DMS 273 (cell line): ENCODE measurements around the gene CDK14.

Source experiments
- DNase-seq: peaks from one replicate; lab custom pipeline; 2025; ENCODE audit not compliant: unreplicated experiment; lab: John Stamatoyannopoulos, UW

Gene CDK14

DNA sequence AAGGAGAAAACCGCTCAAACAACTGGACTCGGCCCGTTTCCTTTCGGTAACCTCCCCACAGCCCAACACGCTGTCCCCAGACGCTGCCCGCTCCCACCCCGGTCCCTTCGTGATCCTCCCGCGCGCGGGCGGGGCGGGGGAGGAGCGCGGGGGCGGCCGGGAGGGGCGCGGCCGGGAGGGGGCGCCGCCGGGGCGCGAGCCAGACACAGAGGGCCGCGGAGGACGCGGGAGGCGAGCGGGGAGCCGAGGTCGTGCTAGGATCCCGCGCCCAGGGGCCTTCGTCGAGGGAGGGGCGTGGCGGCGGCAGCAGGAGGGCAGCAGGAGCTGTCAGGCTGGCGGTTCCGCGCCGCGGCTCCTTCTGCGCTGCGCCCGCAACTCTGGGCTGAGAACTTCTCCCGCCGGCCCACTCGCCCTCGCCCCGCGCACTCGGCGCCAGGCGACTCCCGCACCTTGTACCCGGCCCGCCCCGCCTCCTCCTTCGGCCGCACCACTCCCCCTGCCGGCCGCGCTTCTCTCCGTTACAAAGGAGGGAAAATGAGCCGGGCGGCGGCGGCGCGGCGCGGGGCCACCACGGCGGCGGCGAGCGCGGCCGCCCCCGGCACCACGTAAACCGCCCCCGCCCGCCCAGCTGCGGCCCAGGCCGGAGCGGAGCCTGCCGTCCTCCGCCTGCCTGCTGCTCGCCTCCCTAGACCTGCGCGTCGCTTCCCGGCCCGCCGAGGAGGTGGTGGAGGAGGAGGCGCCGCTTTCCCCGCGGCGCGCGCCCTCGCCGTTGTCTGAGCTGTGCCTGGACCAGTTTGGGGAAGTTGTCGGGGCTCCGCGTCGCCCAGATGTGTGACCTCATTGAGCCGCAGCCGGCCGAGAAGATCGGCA, at the start of gene CDK14:
TSS of gene CDK14 (plus strand) at position 521 of the 870 bp plus-strand sequence. CDS start at position 828, 307 bp downstream.
- peak; percentile 93 for DNase-seq

DNA sequence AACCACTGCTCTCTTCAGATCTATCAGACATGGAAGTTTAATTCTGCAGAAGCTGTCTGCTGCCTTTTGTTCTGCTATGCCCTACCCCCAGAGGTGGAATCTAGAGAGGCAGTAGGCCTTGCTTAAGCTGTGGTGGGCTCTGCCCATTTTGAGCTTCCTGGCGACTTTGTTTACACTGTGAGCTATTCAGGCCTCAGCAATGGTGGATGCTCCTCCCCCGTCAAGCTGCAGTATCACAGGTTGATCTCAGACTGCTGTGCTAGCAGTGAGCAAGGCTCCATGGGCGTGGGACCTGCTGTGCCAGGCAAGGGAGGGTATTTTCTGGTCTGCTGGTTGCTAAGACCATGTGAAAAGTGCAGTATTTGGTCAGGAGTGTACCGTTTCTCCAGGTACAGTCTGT, 45.1 kb upstream of the CDK14 start:
- DNase-seq: no peak

DNA sequence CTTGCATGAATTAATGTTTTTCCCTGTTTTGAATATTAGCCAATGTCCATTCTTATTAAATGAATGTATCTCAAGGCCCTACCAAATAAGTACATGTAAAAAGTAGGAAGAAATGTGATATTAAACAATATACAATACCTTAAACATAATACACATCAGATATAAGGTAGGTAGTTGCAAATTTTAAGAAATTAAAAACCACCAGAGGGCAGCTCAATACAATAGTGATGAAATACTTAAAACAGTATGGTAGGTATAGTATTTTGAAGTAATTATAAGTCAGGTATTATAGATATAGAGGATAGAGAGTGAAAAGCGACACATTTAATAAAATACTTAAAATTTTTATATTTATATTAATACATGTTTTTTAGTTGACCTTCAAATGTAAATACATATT, 43.6 kb upstream of the CDK14 start:
- peak; percentile 23 for DNase-seq

DNA sequence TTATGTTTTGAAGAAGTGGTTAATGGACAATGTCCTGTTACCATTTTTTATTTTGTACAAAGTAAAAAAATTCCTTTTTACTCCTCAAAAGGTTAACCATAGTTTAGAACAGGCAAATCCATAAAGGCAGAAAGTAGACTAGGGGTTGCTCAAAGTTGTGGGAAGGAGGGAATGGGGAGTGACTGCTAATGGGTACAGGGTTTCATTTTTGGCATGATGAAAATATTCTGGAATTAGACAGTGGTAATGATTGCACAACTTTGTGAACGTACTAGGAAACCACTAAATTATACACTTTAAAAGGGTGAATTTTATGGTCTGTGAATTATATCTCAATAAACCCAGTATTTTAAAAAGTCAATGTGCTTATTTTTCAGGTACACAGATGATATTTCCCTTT, 35.4 kb upstream of the CDK14 start:
- DNase-seq: no peak

GRCh38 chr7:90563286-90563685, 32.8 kb upstream of the CDK14 start:
- no peak for DNase-seq

DNA sequence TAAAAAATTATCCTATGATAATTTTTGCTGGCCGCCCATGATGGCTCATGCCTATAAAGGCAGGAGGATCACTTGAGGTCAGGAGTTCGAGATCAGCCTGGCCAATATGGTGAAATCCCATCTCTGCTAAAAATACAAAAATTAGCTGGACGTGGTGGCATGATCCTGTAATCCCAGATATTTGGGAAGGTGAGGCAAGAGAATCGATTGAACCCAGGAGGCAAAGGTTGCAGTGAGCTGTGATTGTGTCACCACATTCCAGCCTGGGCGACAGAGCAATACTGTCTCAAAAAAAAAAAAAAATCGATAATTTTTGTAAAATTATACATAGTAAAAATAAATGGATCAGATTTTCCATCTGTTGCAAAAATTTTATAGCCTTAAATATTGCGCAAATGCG, 31.7 kb upstream of the CDK14 start:
- DNase-seq: no peak

DNA sequence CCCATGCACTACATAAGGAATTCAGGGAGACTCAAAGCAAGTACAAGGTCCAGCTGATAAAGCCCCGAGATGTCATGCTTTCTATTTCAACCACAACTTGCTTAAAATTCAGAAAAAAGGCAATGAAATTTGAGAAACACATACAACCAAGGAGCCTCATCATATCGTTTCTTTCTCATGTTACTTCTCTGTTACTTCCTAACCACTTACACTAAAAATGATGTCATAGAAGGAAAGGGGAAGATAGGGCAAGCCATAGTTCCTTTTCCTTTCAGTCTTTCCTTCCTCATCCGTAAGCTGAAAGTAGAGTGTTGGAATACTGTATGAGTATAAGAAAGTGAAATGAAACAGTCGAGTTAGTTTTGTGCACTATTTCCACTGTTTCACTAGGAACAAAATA, 27.9 kb upstream of the CDK14 start:
- DNase-seq: no peak

- no peak for DNase-seq
Observed at GRCh38 chr7:90569368-90569767, 26.8 kb upstream of the CDK14 start.

GRCh38 chr7:90570373-90570959, 25.7 kb upstream of the CDK14 start:
- DNase-seq: no peak

DNA sequence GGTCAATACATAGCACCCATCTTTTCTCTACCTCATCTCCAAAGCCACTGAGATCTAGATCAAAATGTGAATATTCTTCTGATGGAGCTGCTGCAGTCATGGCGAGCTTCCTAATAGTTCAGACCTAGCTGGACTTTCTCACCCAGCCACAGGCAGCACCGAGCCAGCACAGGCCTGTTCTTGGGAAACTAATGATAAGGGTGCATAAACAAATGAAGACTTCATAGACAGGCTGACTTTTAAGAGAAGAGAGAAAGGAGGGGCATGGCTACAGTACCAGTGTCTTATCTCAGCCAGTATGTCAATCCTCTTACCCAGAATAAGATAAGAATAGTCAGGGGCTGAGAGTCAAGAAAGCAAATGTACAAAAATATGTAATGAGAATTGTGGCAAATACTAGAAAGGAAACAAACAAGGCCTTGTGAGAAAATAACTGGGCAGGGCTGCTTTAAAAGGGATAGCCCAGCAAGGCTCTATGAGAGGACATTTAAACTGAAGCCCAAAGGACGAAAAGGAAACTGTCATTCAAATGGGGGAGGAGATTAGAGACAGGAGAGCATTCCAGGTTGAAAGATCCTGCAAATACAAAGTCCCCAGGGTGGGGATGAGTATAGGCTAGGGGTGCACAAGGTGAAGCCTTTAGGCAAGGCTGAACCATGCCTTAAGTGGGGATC, 21.8 kb upstream of the CDK14 start:
- DNase-seq: no peak

DNA sequence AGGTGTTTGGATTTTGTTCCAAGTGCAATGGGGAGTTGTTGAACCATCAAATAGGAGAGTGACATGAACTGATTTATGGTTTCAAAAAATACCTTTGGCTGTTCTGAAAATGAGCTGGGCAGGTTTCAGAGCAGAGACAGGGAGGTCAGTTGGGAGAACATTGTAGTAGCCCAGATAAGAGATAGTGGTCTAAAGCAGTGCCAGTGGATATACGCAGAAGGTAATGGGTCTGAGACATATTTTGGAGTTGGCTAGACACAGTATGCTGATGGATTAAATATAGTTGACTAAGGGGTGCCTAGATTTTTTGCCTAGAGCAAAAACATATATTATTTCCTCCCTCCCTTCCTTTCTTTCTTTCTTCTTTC, 21.3 kb upstream of the CDK14 start:
- no peak for DNase-seq

DNA sequence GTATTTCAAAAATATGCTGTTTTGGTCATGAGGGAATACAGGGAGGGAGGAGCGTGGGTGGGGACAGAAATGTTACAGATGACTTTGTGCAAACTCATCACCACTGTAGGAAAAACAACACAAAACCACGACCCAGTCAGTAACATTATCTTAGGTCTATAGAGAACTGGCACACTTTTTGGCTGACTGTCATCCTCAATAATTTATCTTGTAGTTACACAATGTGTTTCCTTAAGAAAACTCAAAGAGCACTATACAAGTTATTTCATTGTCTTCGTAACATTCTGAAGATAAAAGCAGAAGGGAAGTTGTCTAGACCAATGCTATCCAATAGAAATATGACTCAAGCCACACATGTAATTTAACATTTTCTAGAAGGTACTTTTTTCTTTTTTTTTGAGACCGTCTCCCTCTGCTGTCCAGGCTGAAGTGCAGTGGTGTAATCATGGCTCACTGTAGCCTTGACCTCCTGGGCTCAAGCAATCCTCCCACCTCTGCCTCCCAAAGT, 16.9 kb upstream of the CDK14 start:
- DNase-seq: no peak

DNA sequence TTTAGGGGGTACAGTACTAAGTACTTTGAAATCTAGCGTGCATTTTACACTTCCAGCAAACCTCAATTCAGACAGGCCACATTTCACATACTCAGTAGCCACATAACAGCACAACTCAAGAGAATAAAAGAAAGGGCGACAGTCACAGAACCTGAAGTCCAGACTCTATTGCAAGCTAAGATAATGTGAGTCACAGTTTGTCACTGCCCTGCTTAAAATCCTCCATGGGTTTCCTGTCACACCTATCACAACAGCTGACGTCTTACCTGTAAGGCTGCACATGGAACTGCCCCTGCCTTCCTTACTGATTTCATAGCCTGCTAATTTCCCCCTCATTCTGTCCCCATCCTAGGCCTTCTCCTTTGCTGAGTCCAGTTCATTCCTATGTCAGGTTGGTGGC, 16.1 kb upstream of the CDK14 start:
- no peak for DNase-seq

DNA sequence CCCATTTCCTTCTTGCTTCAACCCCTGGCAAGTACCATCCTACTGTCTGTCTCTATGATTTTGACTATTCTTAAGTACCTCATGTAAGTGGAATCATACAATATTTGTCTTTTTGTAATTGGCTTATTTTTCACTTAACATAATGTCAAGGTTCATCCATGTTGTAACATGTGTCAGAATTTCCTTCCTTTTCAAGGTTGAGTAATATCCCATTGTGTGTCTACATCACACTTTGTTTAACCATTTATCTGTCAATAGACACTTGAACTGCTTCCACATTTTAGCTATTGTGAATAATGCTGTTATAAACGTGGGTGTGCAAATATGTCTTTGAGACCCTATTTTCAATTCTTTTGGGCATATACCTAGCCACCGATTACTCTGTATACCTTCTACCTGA, 14.0 kb upstream of the CDK14 start:
- no peak for DNase-seq

- DNase-seq: no peak
Observed at GRCh38 chr7:90584378-90584777, 11.7 kb upstream of the CDK14 start.

GRCh38 chr7:90586091-90586490, 10.0 kb upstream of the CDK14 start:
- no peak for DNase-seq

DNA sequence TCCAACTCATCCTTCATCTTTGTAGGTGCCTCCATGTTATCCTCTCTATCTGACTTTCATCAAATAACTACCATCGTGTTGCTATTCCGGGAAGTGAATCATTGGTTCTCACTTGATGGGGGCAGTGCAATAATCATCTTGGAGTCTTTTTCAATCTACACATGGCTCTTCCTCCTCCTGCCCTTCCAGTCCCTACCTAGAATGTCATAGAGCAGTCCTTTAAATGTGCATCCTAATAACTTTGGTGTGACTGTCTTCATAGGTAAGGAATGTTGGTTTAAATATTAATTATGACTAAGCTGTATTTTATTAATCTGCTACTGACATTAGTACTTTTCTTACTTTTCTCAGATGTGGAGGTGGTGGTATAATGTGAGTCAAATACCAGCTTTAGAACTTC, 8.4 kb upstream of the CDK14 start:
- no peak for DNase-seq

DNA sequence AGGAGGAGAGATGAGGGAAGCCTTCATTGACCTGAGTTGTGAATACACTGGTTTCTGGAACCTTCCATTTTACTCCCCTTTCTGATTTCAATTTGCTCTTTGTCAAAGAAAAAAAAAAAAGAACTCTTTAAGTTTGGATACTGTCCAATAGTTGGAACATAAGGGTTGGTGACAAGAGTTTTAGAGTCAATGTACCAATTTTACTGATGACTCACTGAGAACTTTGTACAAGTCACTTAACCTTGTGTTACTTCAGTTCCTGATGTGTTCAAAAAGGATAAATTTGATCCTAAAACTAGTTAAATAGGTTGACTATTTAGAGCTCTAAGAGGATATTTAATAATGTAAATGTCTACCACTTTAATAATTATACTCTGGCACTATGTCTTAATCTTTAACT, 4.1 kb upstream of the CDK14 start:
- no peak for DNase-seq

GRCh38 chr7:90593205-90593604, 2.9 kb upstream of the CDK14 start:
- DNase-seq: peak; percentile 35

GRCh38 chr7:90594751-90595317, 1.3 kb upstream of the CDK14 start:
- DNase-seq: peak; percentile 31

DNA sequence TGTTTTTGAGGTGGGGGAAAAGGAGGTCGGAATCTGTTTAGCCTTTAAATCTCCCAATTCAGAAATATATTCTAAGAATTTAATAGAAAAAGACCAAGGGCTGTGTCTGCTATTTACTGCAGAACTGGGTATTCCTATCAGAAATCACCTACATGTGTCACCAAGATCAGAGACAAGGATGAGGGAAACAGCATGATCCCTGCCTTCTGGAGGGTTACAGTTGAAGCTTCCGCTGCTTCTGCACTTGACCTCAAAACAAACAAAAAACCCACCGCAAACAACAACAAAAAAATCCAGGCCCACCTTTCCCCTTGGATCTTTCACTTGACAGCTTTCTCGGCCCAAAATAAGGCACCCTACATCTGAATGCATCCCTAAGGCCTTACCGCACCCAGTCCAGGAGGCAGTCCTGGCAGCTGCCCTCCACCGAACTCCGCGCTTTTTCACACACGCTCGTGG, 750 bp upstream of the CDK14 start:
- no peak for DNase-seq
